Activated CD8-positive, alpha-beta memory T cell treated with anti-CD3 and anti-CD28 coated beads for 24 hours (primary cell): Measurements from ENCODE around the gene TRAF3IP3.
"Not testable (repeated sequence)": the region's sequence is repeated elsewhere in the genome, so short reads cannot be mapped to it uniquely, and the experiment has no call there.

ENCODE experiments used
- DNase-seq: peaks from one replicate; pipeline ENCODE4 v3.0.0-alpha.2; 2020

TRAF3IP3 gene

GRCh38 chr1:209769171-209769904 is 13.5 kb downstream of the TRAF3IP3 start:
- peak; percentile 84 for DNase-seq

- no peak for DNase-seq
These were observed 14.1 kb downstream of the TRAF3IP3 start for GRCh38 chr1:209769971-209770370.

GRCh38 chr1:209770636-209771415 is 15.0 kb downstream of the TRAF3IP3 start:
- DNase-seq, result no peak

- no peak for DNase-seq
These were observed 16.3 kb downstream of the TRAF3IP3 start for GRCh38 chr1:209772126-209772525.

- no peak for DNase-seq
These were observed 18.7 kb downstream of the TRAF3IP3 start for GRCh38 chr1:209774592-209774991.

GRCh38 chr1:209775678-209776077 is 19.8 kb downstream of the TRAF3IP3 start:
- no peak for DNase-seq

GRCh38 chr1:209777587-209777986 is 21.7 kb downstream of the TRAF3IP3 start:
- no peak for DNase-seq

GRCh38 chr1:209778102-209778501 is 22.2 kb downstream of the TRAF3IP3 start:
- DNase-seq, result no peak

- DNase-seq, result no peak
These were observed 24.4 kb downstream of the TRAF3IP3 start for GRCh38 chr1:209780268-209780667.

GRCh38 chr1:209783386-209783785 is 27.5 kb downstream of the TRAF3IP3 start:
- no peak for DNase-seq

- peak; percentile 100 for DNase-seq
These were observed 28.7 kb downstream of the TRAF3IP3 start, which contains the start of gene C1orf74 for GRCh38 chr1:209784265-209785169. Gene C1orf74, minus strand, starts transcription at chr1:209784559. Its CDS starts 925 bp downstream, at chr1:209783634.

- DNase-seq, result no peak
These were observed 29.7 kb downstream of the TRAF3IP3 start for GRCh38 chr1:209785592-209785991.

GRCh38 chr1:209786146-209786545 is 30.3 kb downstream of the TRAF3IP3 start:
- DNase-seq, result no peak

- no peak for DNase-seq
These were observed 31.7 kb downstream of the TRAF3IP3 start for GRCh38 chr1:209787551-209787950.

GRCh38 chr1:209789245-209789644 is 33.4 kb downstream of the TRAF3IP3 start:
- no peak for DNase-seq

GRCh38 chr1:209790286-209791193 is 34.7 kb downstream of the TRAF3IP3 start:
- no peak for DNase-seq

GRCh38 chr1:209791920-209792319 is 36.1 kb downstream of the TRAF3IP3 start:
- DNase-seq, result no peak

- DNase-seq, result not testable (repeated sequence)
These were observed 37.9 kb downstream of the TRAF3IP3 start for GRCh38 chr1:209793711-209794110.

- DNase-seq, result no peak
These were observed 42.3 kb downstream of the TRAF3IP3 start for GRCh38 chr1:209797978-209798639.

- DNase-seq, result no peak
These were observed 45.4 kb downstream of the TRAF3IP3 start for GRCh38 chr1:209800984-209801834.
